ENCODE results near the gene SLX9.

DNA sequence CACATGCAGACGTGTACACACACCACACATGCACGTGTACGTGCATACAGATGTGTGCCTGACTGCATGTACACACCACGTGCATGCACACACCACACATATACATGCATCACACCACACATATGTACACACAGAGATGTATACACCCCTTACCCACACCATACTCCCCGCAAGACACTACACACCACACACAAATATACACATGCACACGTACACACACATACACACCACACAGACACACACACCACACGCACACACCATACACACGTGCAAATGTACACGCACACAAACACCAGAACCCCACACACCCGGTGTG lies 28.8 kb upstream of the SLX9 start:
- no peak; the same call in 1 of the 2 replicates for TF ChIP-seq POLR2A (IDR thresholded peaks at IDR 0.05; ENCODE audit: low read depth, low read length)
- TF ChIP-seq TAF1 (IDR thresholded peaks at IDR 0.05; ENCODE audit: borderline replicate concordance, low read depth, low read length): no peak
- no peak for TF ChIP-seq POLR2AphosphoS5 (IDR thresholded peaks at IDR 0.05; ENCODE audit: low read depth, low read length)
